ENCODE results near the gene ROS1.
"Not testable (repeated sequence)": the region's sequence is repeated elsewhere in the genome, so short reads cannot be mapped to it uniquely, and the experiment has no call there.

The ROS1 gene

DNA sequence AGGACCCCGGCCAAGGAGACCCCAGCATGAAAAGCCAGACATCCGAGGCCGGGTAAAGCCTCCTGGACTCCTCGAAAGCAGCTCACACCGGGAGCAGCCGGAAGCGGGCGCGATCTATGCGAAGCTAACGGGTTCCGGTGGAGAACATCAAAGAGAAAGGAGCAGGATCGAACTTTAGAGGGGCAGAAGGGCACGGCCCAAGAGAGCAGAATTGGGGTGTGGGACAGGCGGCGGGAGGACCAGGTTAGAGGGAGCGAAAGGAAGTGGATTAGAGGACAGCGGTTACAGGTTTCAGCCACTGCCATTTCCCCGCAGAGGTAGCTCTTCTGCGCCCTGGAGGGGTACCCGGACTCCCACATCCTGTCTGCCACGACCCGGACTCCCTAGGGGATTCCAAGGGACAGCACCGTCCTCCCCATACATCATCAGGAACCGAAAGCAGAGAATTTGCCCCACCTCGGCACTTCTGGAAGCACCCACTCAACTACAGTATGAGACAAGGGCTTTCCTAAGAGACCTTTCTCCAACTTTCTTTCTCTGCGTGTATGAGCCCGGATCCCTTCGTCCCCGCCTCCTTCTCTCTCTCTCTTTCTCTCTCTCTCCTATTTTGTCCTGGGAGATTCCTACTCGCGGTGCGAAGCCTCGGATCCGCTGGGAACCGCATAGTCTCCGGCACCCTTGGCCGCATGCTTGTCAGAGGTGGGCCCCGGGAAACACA is 160.9 kb downstream of the ROS1 start:
- no peak for DNase-seq

DNA sequence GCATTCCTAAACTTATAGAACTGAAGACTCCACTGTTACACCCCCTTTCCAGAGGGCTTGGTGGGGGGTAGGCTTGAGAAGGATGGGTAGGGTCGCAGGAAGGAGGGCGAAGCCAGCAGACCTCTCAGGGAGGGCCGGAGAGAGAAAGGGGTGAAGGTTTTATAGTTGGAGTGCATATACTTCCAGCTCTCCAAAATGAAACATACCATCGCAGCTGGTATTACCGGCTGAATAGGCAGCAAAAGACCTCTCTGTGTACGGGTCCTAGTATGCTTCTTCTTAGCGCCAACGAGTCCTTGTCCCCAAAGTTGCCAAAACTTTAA is 161.4 kb downstream of the ROS1 start:
- no peak for DNase-seq

DNA sequence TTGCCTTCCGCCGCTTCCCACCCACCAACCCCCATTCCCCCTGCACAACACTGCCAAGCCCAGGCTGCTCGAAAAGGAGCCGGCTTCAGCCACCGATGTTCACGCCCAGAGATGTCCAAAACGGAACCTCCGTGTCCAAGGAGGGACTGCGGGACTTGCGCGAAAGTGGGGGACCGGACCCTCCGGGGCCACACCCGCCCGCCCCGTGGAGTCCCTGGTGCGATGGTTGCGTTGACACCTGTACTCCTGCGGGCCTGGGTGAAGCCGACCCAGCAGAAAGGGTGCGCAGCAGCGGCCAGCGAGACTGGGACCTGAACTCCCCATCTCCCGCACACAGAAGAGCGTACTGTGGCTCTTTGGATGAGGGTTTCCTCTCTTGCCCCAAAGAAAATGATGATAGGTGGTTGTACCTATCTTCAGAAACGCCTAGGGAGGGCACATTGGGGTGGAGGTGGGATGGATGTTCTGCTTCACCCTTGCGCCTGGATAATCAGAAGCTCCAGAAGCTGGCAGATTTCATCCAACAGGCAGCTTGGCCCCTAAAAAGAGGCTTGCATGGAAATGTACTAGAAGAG is 162.3 kb downstream of the ROS1 start:
- DNase-seq: no peak

DNA sequence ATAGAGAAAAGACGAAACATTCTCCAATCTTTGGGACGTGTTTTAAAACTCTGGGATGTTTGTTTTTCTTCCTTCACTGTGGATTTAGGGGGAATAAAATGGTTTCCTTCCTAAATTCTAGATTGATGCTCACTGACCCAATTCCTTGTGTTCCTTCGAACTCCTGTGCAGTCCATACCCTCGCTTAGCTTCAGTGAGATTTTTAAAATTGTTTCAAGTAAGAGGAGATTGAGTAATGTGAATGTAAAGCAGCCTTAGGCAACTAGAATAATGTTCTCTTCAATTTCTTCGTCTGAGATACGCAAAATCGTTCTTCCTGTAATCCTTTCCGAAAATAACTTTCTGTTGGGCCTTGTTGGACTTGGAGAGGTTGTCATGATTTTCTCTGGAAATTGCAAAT is 162.9 kb downstream of the ROS1 start:
- no peak for DNase-seq

DNA sequence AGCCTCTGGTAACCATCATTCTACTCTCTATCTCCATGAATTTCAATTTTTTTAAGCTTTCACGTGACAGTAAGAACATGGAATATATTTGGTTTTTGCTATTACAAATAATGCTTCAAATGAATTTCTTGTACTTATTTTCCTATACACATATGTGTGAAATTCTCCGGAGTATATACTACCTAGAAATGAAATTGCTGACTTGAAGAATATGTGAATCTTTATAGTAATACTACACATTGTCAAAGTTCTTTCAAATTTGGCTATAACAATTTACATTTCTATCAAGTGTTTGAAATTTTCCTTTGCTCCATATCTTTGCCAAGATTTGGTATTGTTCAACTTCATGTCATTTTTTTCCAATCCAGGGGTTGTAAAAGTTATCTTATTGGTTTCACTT is 172.0 kb downstream of the ROS1 start:
- no peak for DNase-seq

DNA sequence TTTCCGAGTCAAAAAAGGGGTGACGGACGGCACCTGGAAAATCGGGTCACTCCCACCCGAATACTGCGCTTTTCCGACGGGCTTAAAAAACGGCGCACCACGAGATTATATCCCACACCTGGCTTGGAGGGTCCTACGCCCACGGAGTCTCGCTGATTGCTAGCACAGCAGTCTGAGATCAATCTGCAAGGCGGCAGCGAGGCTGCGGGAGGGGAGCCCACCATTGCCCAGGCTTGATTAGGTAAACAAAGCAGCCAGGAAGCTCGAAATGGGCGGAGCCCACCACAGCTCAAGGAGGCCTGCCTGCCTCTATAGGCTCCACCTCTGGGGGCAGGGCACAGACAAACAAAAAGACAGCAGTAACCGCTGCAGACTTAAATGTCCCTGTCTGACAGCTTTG is 180.8 kb downstream of the ROS1 start:
- DNase-seq: not testable (repeated sequence)

DNA sequence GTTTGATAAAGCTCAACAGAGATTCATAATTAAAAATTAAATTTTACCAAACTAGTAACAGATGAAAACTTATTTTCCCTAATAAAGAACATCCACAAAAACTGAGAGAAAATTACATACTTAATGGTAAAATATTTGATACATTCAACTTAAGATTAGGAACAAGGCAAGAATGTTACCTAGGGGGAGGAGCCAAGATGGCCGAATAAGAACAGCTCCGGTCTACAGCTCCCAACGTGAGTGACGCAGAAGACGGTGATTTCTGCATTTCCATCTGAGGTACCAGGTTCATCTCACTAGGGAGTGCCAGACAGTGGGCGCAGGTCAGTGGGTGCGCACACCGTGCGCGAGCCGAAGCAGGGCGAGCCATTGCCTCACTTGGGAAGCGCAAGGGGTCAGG is 181.2 kb downstream of the ROS1 start:
- DNase-seq: not testable (repeated sequence)

All from SIG-M5 (cell line).